Measurements from ENCODE around the gene PRSS22.

Gene PRSS22

GRCh38 chr16:2811703-2812471 lies 46.1 kb downstream of the PRSS22 start:
- DNase-seq, result no peak

GRCh38 chr16:2810651-2811050 lies 47.3 kb downstream of the PRSS22 start:
- DNase-seq, result no peak

- DNase-seq, result no peak
Measured at GRCh38 chr16:2809149-2809760, 48.7 kb downstream of the PRSS22 start.

GRCh38 chr16:2808181-2808580 lies 49.8 kb downstream of the PRSS22 start:
- no peak for DNase-seq

GRCh38 chr16:2806286-2806685 lies 51.7 kb downstream of the PRSS22 start:
- DNase-seq, result no peak

GRCh38 chr16:2804728-2805127 lies 53.2 kb downstream of the PRSS22 start:
- no peak for DNase-seq

GRCh38 chr16:2803545-2804195 lies 54.3 kb downstream of the PRSS22 start:
- no peak for DNase-seq
